GM12878 (cell line): ENCODE results near the gene NDUFB1. TPM values are rescaled to one million over a fixed set of nuclear protein-coding genes. Genes with fewer than 3 reads are reported as not detected.

Experiments
- BCL11A ChIP-seq: IDR thresholded peaks from 2 replicates; pipeline ENCODE4 v1.6.1; 2011; ENCODE audit warnings: low read depth, low read length
- CHD1 ChIP-seq: IDR thresholded peaks from 2 replicates; pipeline ENCODE4 v1.6.1; 2012; ENCODE audit warnings: low read depth, low read length, improper control_type of control experiment
- FOS ChIP-seq: IDR thresholded peaks from 3 replicates; pipeline ENCODE4 v1.6.1; 2011; ENCODE audit warnings: borderline replicate concordance; ENCODE audit not compliant: insufficient read length; ENCODE audit errors: extremely low read depth
- HDAC6 ChIP-seq: fragments of 200-600 bp; sonication (generic); IDR thresholded peaks from one replicate; pipeline ENCODE4 v1.8.0; 2017; ENCODE audit warnings: antibody characterized with exemption; ENCODE audit not compliant: unreplicated experiment
- IKZF1 ChIP-seq: fragments of 450-650 bp; conservative IDR thresholded peaks from 2 replicates; pipeline ENCODE4 v1.6.1; 2017; ENCODE audit warnings: antibody characterized with exemption, mild to moderate bottlenecking
- IKZF2 ChIP-seq, 2 experiments: fragments of 450-650 bp; IDR thresholded peaks; 2 replicates each; pipeline ENCODE4 v1.6.1; 2017; ENCODE audit warnings: mild to moderate bottlenecking in 2 of 2, moderate library complexity in 2 of 2
- KDM1A ChIP-seq: fragments of 200-600 bp; sonication (generic); IDR thresholded peaks from 2 replicates; pipeline ENCODE4 v1.6.1; 2016; ENCODE audit warnings: borderline replicate concordance
- MEF2B ChIP-seq: fragments of 450-650 bp; IDR thresholded peaks from 2 replicates; pipeline ENCODE4 v1.6.1; 2018; ENCODE audit warnings: mild to moderate bottlenecking, moderate library complexity; ENCODE audit not compliant: partially characterized antibody, poor library complexity, severe bottlenecking
- MTA3 ChIP-seq: IDR thresholded peaks from 2 replicates; pipeline ENCODE4 v1.6.1; 2012; ENCODE audit warnings: low read length, inconsistent platforms, borderline replicate concordance
- NBN ChIP-seq: fragments of 450-650 bp; IDR thresholded peaks from 2 replicates; pipeline ENCODE4 v1.6.1; 2016
- POLR2A ChIP-seq: IDR thresholded peaks from 2 replicates; pipeline ENCODE4 v1.6.1; 2011; ENCODE audit warnings: low read depth, mild to moderate bottlenecking, low read length
- POLR2AphosphoS5 ChIP-seq: IDR thresholded peaks from 2 replicates; pipeline ENCODE4 v1.6.1; 2011; ENCODE audit warnings: mild to moderate bottlenecking, low read length, inconsistent platforms
- RAD51 ChIP-seq: fragments of 450-650 bp; IDR thresholded peaks from 2 replicates; pipeline ENCODE4 v1.6.1; 2016; ENCODE audit warnings: moderate library complexity, mild to moderate bottlenecking, inconsistent platforms
- RELA ChIP-seq: fragments of 450-650 bp; IDR thresholded peaks from 2 replicates; pipeline ENCODE4 v1.8.0; 2014; ENCODE audit warnings: borderline replicate concordance; ENCODE audit not compliant: partially characterized antibody
- SREBF2 ChIP-seq: IDR thresholded peaks from 2 replicates; pipeline ENCODE4 v1.6.1; 2012; ENCODE audit warnings: mild to moderate bottlenecking, low read length
- SUPT20H ChIP-seq: IDR thresholded peaks from 2 replicates; pipeline ENCODE4 v1.6.1; 2011; ENCODE audit warnings: low read depth, mild to moderate bottlenecking, low read length, moderate library complexity, borderline replicate concordance; ENCODE audit not compliant: control insufficient read depth
- TCF12 ChIP-seq: IDR thresholded peaks from 2 replicates; pipeline ENCODE4 v1.6.1; 2011; ENCODE audit warnings: low read depth, mild to moderate bottlenecking, low read length
- TCF7 ChIP-seq: IDR thresholded peaks from 2 replicates; pipeline ENCODE4 v1.6.1; 2014; ENCODE audit warnings: antibody characterized with exemption, borderline replicate concordance
- YY1 ChIP-seq: IDR thresholded peaks from 2 replicates; pipeline ENCODE4 v1.6.1; 2011; ENCODE audit warnings: low read depth, mild to moderate bottlenecking, low read length
- polyA plus RNA-seq, 11 experiments: library from polyadenylated mRNA; depleted of rRNA in 4 of 11; unstranded in 6 of 11; stranded (reverse) in 5 of 11; fragments of >200 nt; fragmentation: Nextera tagmentation in 4 of 11; fragmentation: Illumina TruSeq in 1 of 11; extraction: Ambion mirVana in 4 of 11; extraction: Trizol in 1 of 11; gene quantifications; 1 replicate in 1 of 11; 2 replicates in 10 of 11; pipeline versions ENCODE4 v1.2.1 to v1.2.3, GENCODE V29; 2011 to 2016; ENCODE audit warnings: inconsistent platforms in 2 of 11, missing spikeins in 2 of 11, low read depth in 1 of 11
- total RNA-seq, 4 experiments: library from RNA; depleted of rRNA in 3 of 4; stranded (reverse); fragments of >200 nt in 3 of 4; fragmentation: Illumina TruSeq in 1 of 4; extraction: Trizol in 1 of 4; gene quantifications; 2 replicates each; pipeline versions ENCODE4 v1.2.1 to v1.2.3, GENCODE V29; 2013 to 2021
- TF ChIP-seq, protein P1 (sequence below): IDR thresholded peaks from 2 replicates; pipeline ENCODE4 v1.6.1; 2011; ENCODE audit warnings: borderline replicate concordance, low read depth, mild to moderate bottlenecking, moderate library complexity, mixed read lengths, low read length; ENCODE audit not compliant: insufficient read depth; ENCODE audit errors: extremely low read length
- TF ChIP-seq, protein P2 (sequence below): fragments of 450-650 bp; IDR thresholded peaks from 2 replicates; pipeline ENCODE4 v1.6.1; 2017; ENCODE audit warnings: antibody characterized with exemption, mild to moderate bottlenecking, moderate library complexity
- TF ChIP-seq, protein P3 (sequence below): IDR thresholded peaks from 2 replicates; pipeline ENCODE4 v1.6.1; 2012; ENCODE audit warnings: improper control_type of control experiment, low read depth, low read length; ENCODE audit not compliant: insufficient replicate concordance
- TF ChIP-seq, protein P4 (sequence below): fragments of 450-650 bp; IDR thresholded peaks from 2 replicates; pipeline ENCODE4 v1.6.1; 2014; ENCODE audit warnings: mild to moderate bottlenecking

NDUFB1 gene
- total and polyA plus RNA-seq, 10 of the 15 experiments (the other 5 are each of a cell fraction or from before 2014, with no cell fraction given), result 132 to 919 (median 561) TPM

DNA sequence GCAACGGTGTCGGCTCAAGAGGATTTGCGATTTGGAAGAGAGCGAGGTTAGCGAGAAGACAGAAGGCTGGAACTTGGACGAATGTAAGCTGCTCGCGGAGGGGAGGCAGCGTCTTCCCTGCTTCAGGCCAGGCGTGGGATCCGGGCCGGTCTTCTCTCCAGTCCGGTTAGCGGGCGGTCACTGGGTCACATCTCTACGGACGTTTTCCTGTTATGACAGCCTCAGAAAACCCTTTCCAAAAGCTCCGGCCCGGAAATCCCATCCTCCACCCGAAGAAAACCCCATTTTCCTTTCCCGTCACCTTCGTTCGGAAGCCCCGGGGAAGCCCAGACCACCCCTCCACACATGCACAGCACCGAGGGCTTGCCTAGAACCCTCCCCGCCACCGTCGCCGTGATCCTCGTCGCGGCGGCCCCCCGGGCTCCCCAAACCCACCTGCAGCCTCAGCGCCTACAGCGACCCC is 268 bp downstream of the NDUFB1 start (continued):
- TF ChIP-seq, protein P1, sequence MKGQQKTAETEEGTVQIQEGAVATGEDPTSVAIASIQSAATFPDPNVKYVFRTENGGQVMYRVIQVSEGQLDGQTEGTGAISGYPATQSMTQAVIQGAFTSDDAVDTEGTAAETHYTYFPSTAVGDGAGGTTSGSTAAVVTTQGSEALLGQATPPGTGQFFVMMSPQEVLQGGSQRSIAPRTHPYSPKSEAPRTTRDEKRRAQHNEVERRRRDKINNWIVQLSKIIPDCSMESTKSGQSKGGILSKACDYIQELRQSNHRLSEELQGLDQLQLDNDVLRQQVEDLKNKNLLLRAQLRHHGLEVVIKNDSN, result no peak
- TF ChIP-seq MTA3, result no peak
- TF ChIP-seq RAD51, result no peak
- TF ChIP-seq, protein P2, sequence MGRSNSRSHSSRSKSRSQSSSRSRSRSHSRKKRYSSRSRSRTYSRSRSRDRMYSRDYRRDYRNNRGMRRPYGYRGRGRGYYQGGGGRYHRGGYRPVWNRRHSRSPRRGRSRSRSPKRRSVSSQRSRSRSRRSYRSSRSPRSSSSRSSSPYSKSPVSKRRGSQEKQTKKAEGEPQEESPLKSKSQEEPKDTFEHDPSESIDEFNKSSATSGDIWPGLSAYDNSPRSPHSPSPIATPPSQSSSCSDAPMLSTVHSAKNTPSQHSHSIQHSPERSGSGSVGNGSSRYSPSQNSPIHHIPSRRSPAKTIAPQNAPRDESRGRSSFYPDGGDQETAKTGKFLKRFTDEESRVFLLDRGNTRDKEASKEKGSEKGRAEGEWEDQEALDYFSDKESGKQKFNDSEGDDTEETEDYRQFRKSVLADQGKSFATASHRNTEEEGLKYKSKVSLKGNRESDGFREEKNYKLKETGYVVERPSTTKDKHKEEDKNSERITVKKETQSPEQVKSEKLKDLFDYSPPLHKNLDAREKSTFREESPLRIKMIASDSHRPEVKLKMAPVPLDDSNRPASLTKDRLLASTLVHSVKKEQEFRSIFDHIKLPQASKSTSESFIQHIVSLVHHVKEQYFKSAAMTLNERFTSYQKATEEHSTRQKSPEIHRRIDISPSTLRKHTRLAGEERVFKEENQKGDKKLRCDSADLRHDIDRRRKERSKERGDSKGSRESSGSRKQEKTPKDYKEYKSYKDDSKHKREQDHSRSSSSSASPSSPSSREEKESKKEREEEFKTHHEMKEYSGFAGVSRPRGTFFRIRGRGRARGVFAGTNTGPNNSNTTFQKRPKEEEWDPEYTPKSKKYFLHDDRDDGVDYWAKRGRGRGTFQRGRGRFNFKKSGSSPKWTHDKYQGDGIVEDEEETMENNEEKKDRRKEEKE, result no peak
- no peak for TF ChIP-seq HDAC6
- TF ChIP-seq IKZF2 (IDR thresholded peaks at IDR 0.05), result peak in 1 of 2 experiments; percentile 6; a peak in 2 of 4 replicates
- TF ChIP-seq TCF12, result 0 out of 2 replicates have a peak, but pooled peaks have one; percentile 13
- no peak for TF ChIP-seq TCF7
- no peak for TF ChIP-seq KDM1A
- no peak for TF ChIP-seq FOS
- TF ChIP-seq SREBF2, result no peak
- 0 out of 2 replicates have a peak, but pooled peaks have one; percentile 1 for TF ChIP-seq BCL11A
- TF ChIP-seq, protein P3, sequence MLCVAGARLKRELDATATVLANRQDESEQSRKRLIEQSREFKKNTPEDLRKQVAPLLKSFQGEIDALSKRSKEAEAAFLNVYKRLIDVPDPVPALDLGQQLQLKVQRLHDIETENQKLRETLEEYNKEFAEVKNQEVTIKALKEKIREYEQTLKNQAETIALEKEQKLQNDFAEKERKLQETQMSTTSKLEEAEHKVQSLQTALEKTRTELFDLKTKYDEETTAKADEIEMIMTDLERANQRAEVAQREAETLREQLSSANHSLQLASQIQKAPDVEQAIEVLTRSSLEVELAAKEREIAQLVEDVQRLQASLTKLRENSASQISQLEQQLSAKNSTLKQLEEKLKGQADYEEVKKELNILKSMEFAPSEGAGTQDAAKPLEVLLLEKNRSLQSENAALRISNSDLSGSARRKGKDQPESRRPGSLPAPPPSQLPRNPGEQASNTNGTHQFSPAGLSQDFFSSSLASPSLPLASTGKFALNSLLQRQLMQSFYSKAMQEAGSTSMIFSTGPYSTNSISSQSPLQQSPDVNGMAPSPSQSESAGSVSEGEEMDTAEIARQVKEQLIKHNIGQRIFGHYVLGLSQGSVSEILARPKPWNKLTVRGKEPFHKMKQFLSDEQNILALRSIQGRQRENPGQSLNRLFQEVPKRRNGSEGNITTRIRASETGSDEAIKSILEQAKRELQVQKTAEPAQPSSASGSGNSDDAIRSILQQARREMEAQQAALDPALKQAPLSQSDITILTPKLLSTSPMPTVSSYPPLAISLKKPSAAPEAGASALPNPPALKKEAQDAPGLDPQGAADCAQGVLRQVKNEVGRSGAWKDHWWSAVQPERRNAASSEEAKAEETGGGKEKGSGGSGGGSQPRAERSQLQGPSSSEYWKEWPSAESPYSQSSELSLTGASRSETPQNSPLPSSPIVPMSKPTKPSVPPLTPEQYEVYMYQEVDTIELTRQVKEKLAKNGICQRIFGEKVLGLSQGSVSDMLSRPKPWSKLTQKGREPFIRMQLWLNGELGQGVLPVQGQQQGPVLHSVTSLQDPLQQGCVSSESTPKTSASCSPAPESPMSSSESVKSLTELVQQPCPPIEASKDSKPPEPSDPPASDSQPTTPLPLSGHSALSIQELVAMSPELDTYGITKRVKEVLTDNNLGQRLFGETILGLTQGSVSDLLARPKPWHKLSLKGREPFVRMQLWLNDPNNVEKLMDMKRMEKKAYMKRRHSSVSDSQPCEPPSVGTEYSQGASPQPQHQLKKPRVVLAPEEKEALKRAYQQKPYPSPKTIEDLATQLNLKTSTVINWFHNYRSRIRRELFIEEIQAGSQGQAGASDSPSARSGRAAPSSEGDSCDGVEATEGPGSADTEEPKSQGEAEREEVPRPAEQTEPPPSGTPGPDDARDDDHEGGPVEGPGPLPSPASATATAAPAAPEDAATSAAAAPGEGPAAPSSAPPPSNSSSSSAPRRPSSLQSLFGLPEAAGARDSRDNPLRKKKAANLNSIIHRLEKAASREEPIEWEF, result no peak
- TF ChIP-seq POLR2A, result peak; percentile 91; the same call in 1 of the 2 replicates
- TF ChIP-seq MEF2B, result no peak
- no peak for TF ChIP-seq RELA
- TF ChIP-seq SUPT20H, result no peak
- TF ChIP-seq, protein P4, sequence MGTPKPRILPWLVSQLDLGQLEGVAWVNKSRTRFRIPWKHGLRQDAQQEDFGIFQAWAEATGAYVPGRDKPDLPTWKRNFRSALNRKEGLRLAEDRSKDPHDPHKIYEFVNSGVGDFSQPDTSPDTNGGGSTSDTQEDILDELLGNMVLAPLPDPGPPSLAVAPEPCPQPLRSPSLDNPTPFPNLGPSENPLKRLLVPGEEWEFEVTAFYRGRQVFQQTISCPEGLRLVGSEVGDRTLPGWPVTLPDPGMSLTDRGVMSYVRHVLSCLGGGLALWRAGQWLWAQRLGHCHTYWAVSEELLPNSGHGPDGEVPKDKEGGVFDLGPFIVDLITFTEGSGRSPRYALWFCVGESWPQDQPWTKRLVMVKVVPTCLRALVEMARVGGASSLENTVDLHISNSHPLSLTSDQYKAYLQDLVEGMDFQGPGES, result no peak
- TF ChIP-seq IKZF1, result peak; percentile 53; the same call in 1 of the 2 replicates
- TF ChIP-seq POLR2AphosphoS5, result no peak
- no peak for TF ChIP-seq NBN
- TF ChIP-seq YY1, result no peak; the same call in 1 of the 2 replicates
- TF ChIP-seq CHD1, result no peak
